Measurements from ENCODE around the gene NAGA. TPM values are rescaled to one million over a fixed set of nuclear protein-coding genes. Genes with fewer than 3 reads are reported as not detected.

Gene NAGA
- total and polyA plus RNA-seq, 2 of the 4 experiments (the other 2 are of a cell fraction) = 34.3 to 44.8 TPM

DNA sequence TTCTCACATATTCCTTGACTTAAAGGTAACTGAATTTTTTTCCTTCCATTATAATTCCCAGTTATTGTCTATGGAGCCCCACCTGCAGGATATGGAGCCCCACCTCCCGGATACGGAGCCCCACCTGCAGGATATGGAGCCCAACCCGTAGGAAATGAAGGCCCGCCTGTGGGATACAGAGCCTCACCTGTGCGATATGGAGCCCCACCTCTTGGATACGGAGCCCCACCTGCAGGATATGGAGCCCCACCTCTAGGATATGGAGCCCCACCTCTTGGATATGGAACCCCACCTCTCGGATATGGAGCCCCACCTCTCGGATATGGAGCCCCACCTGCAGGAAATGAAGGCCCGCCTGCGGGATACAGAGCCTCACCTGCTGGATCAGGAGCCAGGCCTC, 43.9 kb downstream of the NAGA start:
- Histone ChIP-seq H4K5ac (ENCODE audit: low read depth, low read length) (no peak overlapping the region), H3K27ac (ENCODE audit: insufficient read depth, low read length) (no peak overlapping the region), H3K18ac (ENCODE audit: low read depth, low read length) (no peak overlapping the region), H2AK9ac (replicated peaks; ENCODE audit: low read depth, low read length, poor library complexity) (no peak overlapping the region), H4K8ac (ENCODE audit: low read depth in 2 of 2, low read length in 2 of 2) (no peak overlapping the region), H3K9me1 (ENCODE audit: insufficient read depth, low read length) (no peaks in the 10 kb centered on the region), H3K79me1 (ENCODE audit: low read depth in 1 of 2, low read length in 2 of 2) (no peaks in the 10 kb centered on the region), H2BK20ac (ENCODE audit: low read depth, low read length) (no peak overlapping the region), H2AK5ac (ENCODE audit: low read depth, low read length) (no peak overlapping the region), H2BK5ac (ENCODE audit: low read depth, low read length, poor library complexity, severe bottlenecking) (no peak overlapping the region), H3K36me3 (ENCODE audit: control insufficient read depth, insufficient read depth, low read length) (no peaks in the 10 kb centered on the region), H3K4ac (ENCODE audit: low read depth, low read length) (no peak overlapping the region), H3K23ac (ENCODE audit: low read depth, low read length) (no peak overlapping the region), H3K14ac (replicated peaks; ENCODE audit: low read depth, low read length) (no peak overlapping the region), H3K9ac (ENCODE audit: low read depth, low read length) (no peak overlapping the region), H3K4me1 (ENCODE audit: control insufficient read depth, insufficient read depth, low read length) (peaks cover 3% of the 10 kb centered on the region), H2BK15ac (ENCODE audit: low read depth, low read length) (no peak overlapping the region), H2AFZ (replicated peaks; ENCODE audit: low read length, poor library complexity) (no peak overlapping the region), H3K27me3 (ENCODE audit: control insufficient read depth, insufficient read depth, low read length) (peaks cover 5% of the 10 kb centered on the region; the same call in 1 of the 2 replicates), H4K91ac (ENCODE audit: insufficient read depth, low read depth, low read length) (no peak overlapping the region), H2BK120ac (ENCODE audit: low read depth, low read length) (no peak overlapping the region), H3K9me3 (ENCODE audit: control insufficient read depth, insufficient read depth, low read length) (no peaks in the 10 kb centered on the region), H3K4me3 (ENCODE audit: insufficient read depth, low read depth, low read length) (no peak overlapping the region), H4K20me1 (ENCODE audit: insufficient read depth, low read length) (no peaks in the 10 kb centered on the region), H3K4me2 (ENCODE audit: low read depth, low read length) (no peak overlapping the region), H3K56ac (ENCODE audit: extremely low read depth, insufficient read depth, low read length) (no peak overlapping the region)
- no TSS peak for BruUV-seq (replicated peaks)
- no peak for DNase-seq
- in situ Hi-C loops (cut with MboI; ENCODE audit: low sequenced_read_pairs) = no loop called here
- 87% methylated on average over 3 of the region's 10 CpGs; no CpG with 5 or more reads in 1 of the 2 experiments for WGBS, 2 experiments (ENCODE audit: extremely low coverage in 2 of 2, insufficient read length in 1 of 2)
- no peak for ATAC-seq (ENCODE audit: low read depth)
- TF ChIP-seq BHLHE40 (IDR thresholded peaks at IDR 0.05; ENCODE audit: low read depth, low read length) (no peak), MAFK (IDR thresholded peaks at IDR 0.05; ENCODE audit: low read depth, low read length) (no peak), CTCF (conservative IDR thresholded peaks at IDR 0.05; ENCODE audit: low read depth, low read length) (no peak), RFX5 (IDR thresholded peaks at IDR 0.05; ENCODE audit: low read depth, low read length) (no peak), FOS (IDR thresholded peaks at IDR 0.05; ENCODE audit: low read depth, low read length) (no peak), MXI1 (IDR thresholded peaks at IDR 0.05; ENCODE audit: borderline replicate concordance, low read depth, low read length) (no peak), RAD21 (IDR thresholded peaks at IDR 0.05; ENCODE audit: low read length) (no peak), RCOR1 (IDR thresholded peaks at IDR 0.05; ENCODE audit: insufficient replicate concordance, low read length) (no peak), SMC3 (IDR thresholded peaks at IDR 0.05; ENCODE audit: low read depth, low read length) (no peak), CEBPB (IDR thresholded peaks at IDR 0.05; ENCODE audit: low read depth, low read length) (no peak), MAZ (IDR thresholded peaks at IDR 0.05; ENCODE audit: borderline replicate concordance, low read depth, low read length) (no peak), POLR2A (IDR thresholded peaks at IDR 0.05; ENCODE audit: low read depth, low read length) (no peak)
- TF ChIP-seq, protein P1, sequence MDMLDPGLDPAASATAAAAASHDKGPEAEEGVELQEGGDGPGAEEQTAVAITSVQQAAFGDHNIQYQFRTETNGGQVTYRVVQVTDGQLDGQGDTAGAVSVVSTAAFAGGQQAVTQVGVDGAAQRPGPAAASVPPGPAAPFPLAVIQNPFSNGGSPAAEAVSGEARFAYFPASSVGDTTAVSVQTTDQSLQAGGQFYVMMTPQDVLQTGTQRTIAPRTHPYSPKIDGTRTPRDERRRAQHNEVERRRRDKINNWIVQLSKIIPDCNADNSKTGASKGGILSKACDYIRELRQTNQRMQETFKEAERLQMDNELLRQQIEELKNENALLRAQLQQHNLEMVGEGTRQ (IDR thresholded peaks at IDR 0.05; ENCODE audit: low read depth, low read length) = no peak
- TF ChIP-seq, protein P2, sequence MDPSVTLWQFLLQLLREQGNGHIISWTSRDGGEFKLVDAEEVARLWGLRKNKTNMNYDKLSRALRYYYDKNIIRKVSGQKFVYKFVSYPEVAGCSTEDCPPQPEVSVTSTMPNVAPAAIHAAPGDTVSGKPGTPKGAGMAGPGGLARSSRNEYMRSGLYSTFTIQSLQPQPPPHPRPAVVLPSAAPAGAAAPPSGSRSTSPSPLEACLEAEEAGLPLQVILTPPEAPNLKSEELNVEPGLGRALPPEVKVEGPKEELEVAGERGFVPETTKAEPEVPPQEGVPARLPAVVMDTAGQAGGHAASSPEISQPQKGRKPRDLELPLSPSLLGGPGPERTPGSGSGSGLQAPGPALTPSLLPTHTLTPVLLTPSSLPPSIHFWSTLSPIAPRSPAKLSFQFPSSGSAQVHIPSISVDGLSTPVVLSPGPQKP (IDR thresholded peaks at IDR 0.05; ENCODE audit: borderline replicate concordance, low read depth, low read length) = no peak
- CTCF ChIA-PET = no interaction called here
- POLR2A ChIA-PET (ENCODE audit: unreplicated experiment) = no interaction called here
- intact Hi-C loops (cut with micrococcal nuclease) = no loop called here
- dilution Hi-C loops (cut with HindIII; ENCODE audit: low sequenced_read_pairs, unreplicated experiment) = no loop called here
